Measurements from ENCODE around the gene RACGAP1. TPM values are rescaled to one million over a fixed set of nuclear protein-coding genes. Genes with fewer than 3 reads are reported as not detected.
A peak's percentile ranks its signal among the peaks of the same experiment; 100 is the strongest.

Gene RACGAP1
- total and polyA plus RNA-seq, 12 donors: 1.3 to 28.4 (median 6.2) TPM

DNA sequence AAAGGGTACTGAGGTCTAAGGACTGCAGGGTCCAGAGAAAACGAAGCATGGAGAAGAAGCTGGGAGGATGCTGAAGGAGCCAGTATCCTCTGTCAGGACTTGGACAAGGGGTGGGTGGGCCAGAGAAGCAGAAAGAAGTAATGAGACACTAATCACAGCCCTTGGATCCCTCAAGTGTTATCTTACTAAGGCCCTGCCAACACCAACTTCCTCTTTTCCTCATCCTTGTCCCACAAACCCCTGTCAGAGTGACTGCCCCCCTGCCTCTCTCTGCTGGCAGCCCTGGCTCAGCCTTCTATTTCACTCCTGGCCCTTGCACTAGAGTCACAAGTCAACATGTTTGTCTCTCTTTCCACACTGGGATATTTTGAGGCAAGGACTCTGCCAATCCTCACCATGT lies 28.3 kb upstream of the RACGAP1 start:
- WGBS, 4 donors: 56 to 91% (median 78%) methylated on average over 1 of the region's 1 CpG
- H3K27me3 ChIP-seq: peaks cover 6% of the 10 kb centered on the region
- no peaks in the 10 kb centered on the region for H3K36me3 ChIP-seq (replicated peaks in 1 of 2)
- intact Hi-C loops (cut with DNase I): loop anchor here in 1 of 2 donors (10.0 kb wide), 1 partner anchor 189 kb away; no protein-coding TSS in a partner anchor
- no peak overlapping the region for H3K27ac ChIP-seq
- H3K9me3 ChIP-seq (replicated peaks in 1 of 3): no peaks in the 10 kb centered on the region
- H3K4me1 ChIP-seq (replicated peaks in 1 of 2): peaks cover 11 to 14% of the 10 kb centered on the region in 2 donors
- DNase-seq: no peak
- TF ChIP-seq POLR2A (IDR thresholded peaks at IDR 0.05) (no peak), CTCF (IDR thresholded peaks at IDR 0.05) (no peak)
- H3K4me3 ChIP-seq: no peak overlapping the region

DNA sequence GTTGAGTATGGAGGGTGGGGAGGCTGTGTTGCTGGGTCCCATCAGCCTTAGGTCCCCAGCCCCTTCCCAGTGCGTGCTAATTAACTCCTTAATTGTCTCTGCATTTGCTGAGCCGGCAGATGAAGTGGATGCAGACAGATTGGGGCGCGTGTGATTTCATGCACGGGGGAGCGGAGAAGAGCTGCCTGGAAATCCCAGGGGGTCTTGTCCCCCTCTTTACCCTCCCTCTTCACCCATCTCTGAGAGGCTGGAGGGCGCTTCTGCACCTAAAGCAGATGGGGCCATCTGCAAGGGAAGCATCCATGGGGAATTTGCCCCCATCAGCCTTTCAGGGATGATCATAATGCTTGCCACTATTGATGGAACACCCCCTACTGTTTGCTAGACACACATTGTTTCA lies 27.7 kb upstream of the RACGAP1 start:
- no peaks in the 10 kb centered on the region for H3K36me3 ChIP-seq (replicated peaks in 1 of 2)
- no peak for TF ChIP-seq CTCF (IDR thresholded peaks at IDR 0.05)
- TF ChIP-seq POLR2A (IDR thresholded peaks at IDR 0.05): no peak
- DNase-seq: no peak
- H3K27me3 ChIP-seq: peaks cover 6% of the 10 kb centered on the region
- H3K27ac ChIP-seq: no peak overlapping the region
- intact Hi-C loops (cut with DNase I): loop anchor here in 1 of 2 donors (10.0 kb wide), 1 partner anchor 188 kb away; no protein-coding TSS in a partner anchor
- peaks cover 11 to 14% of the 10 kb centered on the region in 2 donors for H3K4me1 ChIP-seq (replicated peaks in 1 of 2)
- H3K9me3 ChIP-seq (replicated peaks in 1 of 3): no peaks in the 10 kb centered on the region
- WGBS, 4 donors: 85 to 94% (median 87%) methylated on average over 7 of the region's 7 CpGs
- no peak overlapping the region for H3K4me3 ChIP-seq

GRCh38 chr12:50052544-50052943 lies 27.2 kb upstream of the RACGAP1 start:
- Histone ChIP-seq H3K27ac (no peak overlapping the region), H3K27me3 (peaks cover 6% of the 10 kb centered on the region), H3K4me1 (replicated peaks in 1 of 2) (peaks cover 8 to 14% of the 10 kb centered on the region in 2 donors), H3K36me3 (replicated peaks in 1 of 2) (no peaks in the 10 kb centered on the region), H3K4me3 (no peak overlapping the region), H3K9me3 (replicated peaks in 1 of 3) (no peaks in the 10 kb centered on the region)
- TF ChIP-seq POLR2A (IDR thresholded peaks at IDR 0.05) (no peak), CTCF (IDR thresholded peaks at IDR 0.05) (no peak)
- intact Hi-C loops (cut with DNase I): loop anchor here in 1 of 2 donors (10.0 kb wide), 1 partner anchor 188 kb away; no protein-coding TSS in a partner anchor
- DNase-seq: no peak

DNA sequence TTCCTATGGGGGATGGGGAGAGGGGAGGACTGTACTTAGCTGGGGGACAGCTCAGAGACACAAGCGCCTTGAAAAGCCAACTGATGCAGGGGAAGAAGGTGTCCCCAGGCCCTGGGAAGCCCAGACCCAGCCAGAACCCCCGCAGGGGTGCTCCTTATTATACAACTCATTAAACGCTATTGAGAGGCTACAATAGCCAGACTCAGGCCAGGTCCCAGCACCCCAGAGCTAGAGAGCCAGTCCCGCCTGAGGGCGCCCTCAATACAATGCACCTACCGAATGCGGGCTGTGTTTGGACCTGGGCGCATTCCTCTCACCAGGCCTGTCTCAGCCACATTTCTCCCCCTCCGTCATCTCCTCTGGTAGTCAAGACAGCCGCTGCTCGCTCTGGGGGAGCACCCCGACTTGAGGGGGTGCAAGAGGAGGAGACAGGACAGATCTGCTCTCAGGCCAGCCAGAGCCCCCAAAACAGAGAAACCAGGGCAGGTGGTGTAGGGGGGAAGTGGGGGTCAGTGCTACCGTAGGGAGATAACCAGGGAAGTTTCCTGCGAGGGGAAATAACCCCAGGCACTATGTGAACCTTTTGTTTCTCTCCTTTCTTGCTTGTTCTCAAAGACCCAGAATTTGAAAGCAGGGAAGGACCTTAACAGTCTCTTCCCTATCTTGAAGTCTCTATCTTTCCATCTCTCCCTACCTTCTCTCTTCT lies 26.0 kb upstream of the RACGAP1 start:
- Histone ChIP-seq H3K4me3 (peak overlapping the region in 1 of 4 donors; percentile 29), H3K36me3 (replicated peaks in 1 of 2) (no peaks in the 10 kb centered on the region), H3K9me3 (replicated peaks in 1 of 3) (no peaks in the 10 kb centered on the region), H3K4me1 (replicated peaks in 1 of 2) (peaks cover 0 to 6% of the 10 kb centered on the region in 2 donors), H3K27me3 (peaks cover 6% of the 10 kb centered on the region), H3K27ac (peak overlapping the region in 1 of 5 donors; percentile 22)
- TF ChIP-seq POLR2A (IDR thresholded peaks at IDR 0.05): no peak
- TF ChIP-seq CTCF (IDR thresholded peaks at IDR 0.05): no peak
- intact Hi-C loops (cut with DNase I): loop anchor here in 1 of 2 donors (10.0 kb wide), 1 partner anchor 186 kb away; no protein-coding TSS in a partner anchor
- no peak for DNase-seq
- WGBS, 4 donors: 68 to 77% (median 72%) methylated on average over 10 to 14 of the region's 14 CpGs

Measured in adrenal gland (tissue), 12 donors.